Adrenal gland (tissue), 12 donors: ENCODE results near the gene AP1M1. TPM values are rescaled to one million over a fixed set of nuclear protein-coding genes. Genes with fewer than 3 reads are reported as not detected.

Source experiments
- DNase-seq, 7 donors: peaks; one replicate each; pipeline ENCODE4 v3.0.0-alpha.2; 2019 to 2020
- H3K27ac ChIP-seq, 5 donors: fragments of 200-600 bp; sonication (generic) in 4 of 5; 1 replicate in 3 of 5; 2 replicates in 2 of 5; pipeline versions ENCODE4 v1.5.1 to v1.8.0; 2016 to 2020; ENCODE audit warnings: mild to moderate bottlenecking in 1 of 5
- H3K27me3 ChIP-seq: fragments of 200-600 bp; 2 replicates; pipeline ENCODE4 v1.8.0; 2021
- H3K36me3 ChIP-seq, 2 donors: fragments of 200-600 bp; replicated peaks in 1 of 2; 1 replicate in 1 of 2; 2 replicates in 1 of 2; pipeline versions ENCODE4 v1.5.1 to v1.8.0; 2018 to 2022
- H3K4me1 ChIP-seq, 2 donors: fragments of 200-600 bp; replicated peaks in 1 of 2; 1 replicate in 1 of 2; 2 replicates in 1 of 2; pipeline versions ENCODE4 v1.5.1 to v1.8.0; 2018 to 2021
- H3K4me3 ChIP-seq, 4 donors: fragments of 200-600 bp; sonication (generic) in 3 of 4; one replicate each; pipeline ENCODE4 v1.5.1; 2016 to 2018
- H3K9me3 ChIP-seq, 3 donors: fragments of 200-600 bp; sonication (generic) in 1 of 3; replicated peaks in 1 of 3; 1 replicate in 2 of 3; 2 replicates in 1 of 3; pipeline versions ENCODE4 v1.5.1 to v1.8.0; 2016 to 2021
- CTCF ChIP-seq, 6 experiments: fragments of 450-650 bp in 4 of 6; fragments of 200-600 bp in 2 of 6; sonication (generic) in 1 of 6; IDR thresholded peaks; 1 replicate in 5 of 6; 2 replicates in 1 of 6; pipeline versions ENCODE4 v1.5.1 to v1.8.0; 2016 to 2021; ENCODE audit warnings: antibody characterized with exemption in 6 of 6, mild to moderate bottlenecking in 2 of 6, moderate library complexity in 1 of 6
- POLR2A ChIP-seq, 2 donors: fragments of 450-650 bp; IDR thresholded peaks; one replicate each; pipeline ENCODE4 v1.6.1; 2017; ENCODE audit warnings: antibody characterized with exemption in 2 of 2, mild to moderate bottlenecking in 2 of 2, moderate library complexity in 1 of 2
- WGBS, 4 donors: extraction: QIAGEN DNeasy Blood & Tissue Kit in 2 of 4; methylation state at CpG; one replicate each; pipeline versions ENCODE4 v1.1.5 to v1.1.7; 2013 to 2017; 5-methylcytosine and 5-hydroxymethylcytosine counted together
- intact Hi-C, 2 donors: fragments of 100-400 bp; cut with DNase I; formaldehyde crosslinking; loops; one replicate each; pipeline versions ENCODE4 v1.14.1 to v1.15.0; 2022 to 2023
- polyA plus RNA-seq, 3 donors: library from polyadenylated mRNA; stranded (reverse); fragments of 200-250 nt in 2 of 3; fragments of 350-450 nt in 1 of 3; fragmentation: Illumina TruSeq in 1 of 3; extraction: RNeasy Lipid Tissue Mini Kit (QIAGEN cat#74804) in 1 of 3; gene quantifications; one replicate each; pipeline ENCODE4 v1.2.3, GENCODE V29; 2013 to 2014
- total RNA-seq, 9 donors: library from RNA; depleted of rRNA in 4 of 9; stranded (reverse); fragments of >200 nt in 4 of 9; fragments of 120-200 nt in 1 of 9; fragmentation: NEBNext Ultra II Directional in 1 of 9; extraction: Animal tissue kit (Norgen Biotek cat#: 25700) in 1 of 9; gene quantifications; one replicate each; pipeline versions ENCODE4 v1.1.0 to v1.2.4, GENCODE V29; 2013 to 2023
- donor health status: healthy with polysubstance abuse.
- donor health status: Bipolar disorder and iron deficiency.
- donor health status: DM: yes; HTN: yes; CAD: no.
- donor health status: DM: no; HTN: no; CAD: no.
- donor health status: DM: no; HTN: no; CAD: no.
- donor health status: DM: yes; HTN: yes; CAD: no.

Gene AP1M1
- total and polyA plus RNA-seq, 12 donors = 51.3 to 99.6 (median 82.5) TPM

- Histone ChIP-seq H3K27ac (no peak overlapping the region), H3K36me3 (no peaks in the 10 kb centered on the region), H3K27me3 (no peaks in the 10 kb centered on the region), H3K4me1 (peaks cover 0 to 4% of the 10 kb centered on the region in 2 donors), H3K9me3 (no peaks in the 10 kb centered on the region), H3K4me3 (no peak overlapping the region)
- DNase-seq = no peak
- TF ChIP-seq CTCF (IDR thresholded peaks at IDR 0.05) (no peak), POLR2A (IDR thresholded peaks at IDR 0.05) (no peak)
- 81 to 92% (median 87%) methylated on average over 11 to 13 of the region's 13 CpGs for WGBS, 4 donors
- intact Hi-C loops = no loop called here
These were observed 33.4 kb upstream of the AP1M1 start for GRCh38 chr19:16164222-16164890.

- no peak overlapping the region for H3K27ac ChIP-seq
- H3K4me1 ChIP-seq = no peaks in the 10 kb centered on the region
- no peak for TF ChIP-seq POLR2A (IDR thresholded peaks at IDR 0.05)
- no peak for TF ChIP-seq CTCF (IDR thresholded peaks at IDR 0.05)
- no peak for DNase-seq
- no peaks in the 10 kb centered on the region for H3K27me3 ChIP-seq
- no peak overlapping the region for H3K4me3 ChIP-seq
- intact Hi-C loops = no loop called here
- H3K36me3 ChIP-seq = no peaks in the 10 kb centered on the region
- no peaks in the 10 kb centered on the region for H3K9me3 ChIP-seq
- WGBS, 4 donors = 88 to 94% (median 91%) methylated on average over 1 of the region's 1 CpG
These were observed 31.3 kb upstream of the AP1M1 start for GRCh38 chr19:16166417-16166816.

GRCh38 chr19:16167055-16167454 lies 30.7 kb upstream of the AP1M1 start:
- DNase-seq = no peak
- TF ChIP-seq POLR2A (IDR thresholded peaks at IDR 0.05) (no peak), CTCF (IDR thresholded peaks at IDR 0.05) (no peak)
- no peak overlapping the region for H3K27ac ChIP-seq
- no peaks in the 10 kb centered on the region for H3K4me1 ChIP-seq
- intact Hi-C loops = no loop called here
- WGBS, 4 donors = 78 to 91% (median 86%) methylated on average over 5 of the region's 5 CpGs
- no peaks in the 10 kb centered on the region for H3K9me3 ChIP-seq
- H3K4me3 ChIP-seq = no peak overlapping the region
- H3K36me3 ChIP-seq = no peaks in the 10 kb centered on the region
- no peaks in the 10 kb centered on the region for H3K27me3 ChIP-seq

GRCh38 chr19:16168465-16169081 lies 29.1 kb upstream of the AP1M1 start:
- WGBS, 4 donors = 54 to 74% (median 65%) methylated on average over 2 of the region's 2 CpGs
- Histone ChIP-seq H3K4me1 (no peaks in the 10 kb centered on the region), H3K9me3 (no peaks in the 10 kb centered on the region), H3K36me3 (no peaks in the 10 kb centered on the region), H3K27me3 (no peaks in the 10 kb centered on the region), H3K4me3 (no peak overlapping the region), H3K27ac (no peak overlapping the region)
- no peak for DNase-seq
- intact Hi-C loops = no loop called here
- TF ChIP-seq POLR2A (IDR thresholded peaks at IDR 0.05) = no peak

GRCh38 chr19:16170134-16170533 lies 27.6 kb upstream of the AP1M1 start:
- H3K9me3 ChIP-seq = no peaks in the 10 kb centered on the region
- no peaks in the 10 kb centered on the region for H3K36me3 ChIP-seq
- TF ChIP-seq POLR2A (IDR thresholded peaks at IDR 0.05) = no peak
- TF ChIP-seq CTCF (IDR thresholded peaks at IDR 0.05) = no peak
- H3K27ac ChIP-seq = no peak overlapping the region
- intact Hi-C loops = no loop called here
- DNase-seq = no peak
- H3K27me3 ChIP-seq = no peaks in the 10 kb centered on the region
- WGBS, 4 donors = 78 to 100% (median 86%) methylated on average over 1 of the region's 1 CpG
- no peak overlapping the region for H3K4me3 ChIP-seq
- H3K4me1 ChIP-seq = no peaks in the 10 kb centered on the region
